H1 (cell line): ENCODE results near the gene CA10. TPM values are rescaled to one million over a fixed set of nuclear protein-coding genes. Genes with fewer than 3 reads are reported as not detected.

Source experiments
- CTCF ChIA-PET: fragments of 300-600 bp; sonication (Branson Sonifier 250); formaldehyde crosslinking; loops from one replicate; lab custom pipeline; 2021; ENCODE audit not compliant: partially characterized antibody; lab: Charles Lee
- POLR2A ChIA-PET: fragments of 300-600 bp; sonication (Branson Sonifier 250); formaldehyde crosslinking; loops from one replicate; lab custom pipeline; 2021; ENCODE audit warnings: inconsistent platforms; ENCODE audit not compliant: partially characterized antibody; lab: Charles Lee
- DNase-seq, 2 experiments: peaks; one replicate each; pipeline versions ENCODE4 v3.0.0 to v3.0.0-alpha.2; 2010 to 2022; ENCODE audit warnings: low spot score in 2 of 2, low read depth in 1 of 2, mixed read lengths in 1 of 2
- FAIRE-seq: peaks from 2 replicates; lab custom pipeline; 2011; peaks lifted over from hg19 to GRCh38; lab: Jason Lieb, UNC
- H2AFZ ChIP-seq: 2 replicates; pipeline ENCODE4 v1.8.1; 2012; ENCODE audit warnings: low read length, inconsistent platforms
- H2AK5ac ChIP-seq: 2 replicates; pipeline ENCODE4 v1.6.1; 2013; ENCODE audit warnings: low read depth, low read length
- H2BK120ac ChIP-seq: replicated peaks from 2 replicates; pipeline ENCODE3; 2013; ENCODE audit warnings: low read depth, low read length, inconsistent platforms
- H2BK12ac ChIP-seq: 2 replicates; pipeline ENCODE4 v1.6.1; 2013; ENCODE audit warnings: low read depth, low read length
- H2BK15ac ChIP-seq: 2 replicates; pipeline ENCODE4 v1.6.1; 2013; ENCODE audit warnings: low read length
- H2BK20ac ChIP-seq: 2 replicates; pipeline ENCODE4 v1.6.1; 2013; ENCODE audit warnings: low read length
- H2BK5ac ChIP-seq: 2 replicates; pipeline ENCODE4 v1.6.1; 2013; ENCODE audit warnings: low read depth, low read length
- H3K14ac ChIP-seq: 2 replicates; pipeline ENCODE4 v1.6.1; 2013; ENCODE audit warnings: inconsistent platforms; ENCODE audit not compliant: insufficient read length
- H3K18ac ChIP-seq: 2 replicates; pipeline ENCODE4 v1.6.1; 2013; ENCODE audit warnings: low read length; ENCODE audit errors: extremely low read depth
- H3K23ac ChIP-seq: 2 replicates; pipeline ENCODE4 v1.6.1; 2013; ENCODE audit warnings: inconsistent platforms; ENCODE audit not compliant: insufficient read length
- H3K23me2 ChIP-seq: 2 replicates; pipeline ENCODE4 v1.6.1; 2013; ENCODE audit warnings: low read depth, low read length
- H3K27ac ChIP-seq: 2 replicates; pipeline ENCODE4 v1.6.1; 2011; ENCODE audit warnings: low read depth, low read length, inconsistent platforms
- H3K27me3 ChIP-seq, 4 experiments: replicated peaks in 1 of 4; 1 replicate in 1 of 4; 2 replicates in 3 of 4; pipeline versions ENCODE4 v1.6.1 to v1.8.1; 2011 to 2013; ENCODE audit warnings: low read length in 3 of 4, mild to moderate bottlenecking in 3 of 4, inconsistent platforms in 2 of 4, mixed read lengths in 2 of 4, moderate library complexity in 1 of 4; ENCODE audit not compliant: control insufficient read depth in 3 of 4, insufficient read depth in 3 of 4; ENCODE audit errors: extremely low read depth in 1 of 4
- H3K36me3 ChIP-seq, 4 experiments: 2 replicates each; pipeline versions ENCODE4 v1.6.1 to v1.8.1; 2011 to 2013; ENCODE audit warnings: mild to moderate bottlenecking in 4 of 4, low read length in 3 of 4, moderate library complexity in 2 of 4, control low read depth in 1 of 4, inconsistent platforms in 1 of 4; ENCODE audit not compliant: insufficient read depth in 4 of 4, control insufficient read depth in 2 of 4
- H3K4ac ChIP-seq: replicated peaks from 2 replicates; pipeline ENCODE3; 2013; ENCODE audit warnings: low read length, low read depth, mixed read lengths, inconsistent platforms; ENCODE audit not compliant: insufficient read length
- H3K4me1 ChIP-seq, 4 experiments: replicated peaks in 1 of 4; 1 replicate in 1 of 4; 2 replicates in 3 of 4; pipeline versions ENCODE4 v1.6.1 to v1.8.1; 2011 to 2013; ENCODE audit warnings: low read length in 3 of 4, inconsistent platforms in 2 of 4, mixed read lengths in 1 of 4; ENCODE audit not compliant: insufficient read depth in 4 of 4, control insufficient read depth in 3 of 4
- H3K4me2 ChIP-seq, 2 experiments: 2 replicates each; pipeline versions ENCODE4 v1.6.1 to v1.8.1; 2011 to 2013; ENCODE audit warnings: low read depth in 2 of 2, low read length in 2 of 2, control low read depth in 1 of 2, inconsistent platforms in 1 of 2, mild to moderate bottlenecking in 1 of 2; ENCODE audit not compliant: insufficient read depth in 1 of 2
- H3K4me3 ChIP-seq, 4 experiments: fragments of 200-600, 300-600 bp in 1 of 4; sonication (generic), shearing (Covaris generic), sonication (Bioruptor Twin) in 1 of 4; 2 replicates each; pipeline versions ENCODE4 v1.5.1 to v1.8.1; 2011 to 2016; ENCODE audit warnings: low read length in 4 of 4, low read depth in 3 of 4, control low read depth in 2 of 4, inconsistent platforms in 2 of 4, mild to moderate bottlenecking in 2 of 4, mixed read lengths in 1 of 4, moderate library complexity in 1 of 4; ENCODE audit not compliant: insufficient read depth in 2 of 4; ENCODE audit errors: extremely low read depth in 1 of 4
- H3K56ac ChIP-seq: replicated peaks from 2 replicates; pipeline ENCODE3; 2013; ENCODE audit warnings: low read depth, mild to moderate bottlenecking, mixed read lengths, low read length, inconsistent platforms; ENCODE audit not compliant: insufficient read length
- H3K79me1 ChIP-seq: 2 replicates; pipeline ENCODE4 v1.6.1; 2013; ENCODE audit warnings: low read depth, low read length, control low read depth
- H3K79me2 ChIP-seq, 2 experiments: 2 replicates each; pipeline versions ENCODE4 v1.6.1 to v1.8.1; 2012 to 2013; ENCODE audit warnings: low read length in 2 of 2, mild to moderate bottlenecking in 2 of 2, inconsistent platforms in 1 of 2; ENCODE audit not compliant: insufficient read depth in 2 of 2, control insufficient read depth in 1 of 2
- H3K9ac ChIP-seq, 4 experiments: replicated peaks in 1 of 4; 1 replicate in 1 of 4; 2 replicates in 3 of 4; pipeline versions ENCODE4 v1.6.1 to v1.8.1; 2011 to 2013; ENCODE audit warnings: low read depth in 3 of 4, low read length in 3 of 4, control low read depth in 2 of 4, mild to moderate bottlenecking in 2 of 4, moderate library complexity in 2 of 4, inconsistent platforms in 1 of 4; ENCODE audit errors: extremely low read depth in 1 of 4
- H3K9me3 ChIP-seq, 2 experiments: 2 replicates each; pipeline versions ENCODE4 v1.6.1 to v1.8.1; 2012 to 2013; ENCODE audit warnings: mild to moderate bottlenecking in 2 of 2, moderate library complexity in 2 of 2, control low read depth in 1 of 2, inconsistent platforms in 1 of 2, low read depth in 1 of 2, low read length in 1 of 2, mixed read lengths in 1 of 2; ENCODE audit not compliant: insufficient read depth in 2 of 2
- H4K20me1 ChIP-seq, 2 experiments: replicated peaks in 1 of 2; 2 replicates each; pipeline versions ENCODE3 to v1.8.1; 2011 to 2013; ENCODE audit warnings: inconsistent platforms in 2 of 2, low read length in 2 of 2, mild to moderate bottlenecking in 1 of 2; ENCODE audit not compliant: insufficient read depth in 2 of 2, control insufficient read depth in 1 of 2
- H4K5ac ChIP-seq: 2 replicates; pipeline ENCODE4 v1.6.1; 2013; ENCODE audit warnings: low read length, low read depth, mixed read lengths, inconsistent platforms; ENCODE audit not compliant: insufficient read length
- H4K8ac ChIP-seq: 2 replicates; pipeline ENCODE4 v1.8.0; 2013; ENCODE audit warnings: mild to moderate bottlenecking, moderate library complexity, low read length, inconsistent platforms; ENCODE audit not compliant: insufficient read depth; ENCODE audit errors: extremely low read depth
- H4K91ac ChIP-seq: replicated peaks from 2 replicates; pipeline ENCODE3; 2013; ENCODE audit warnings: low read length, mixed read lengths, inconsistent platforms; ENCODE audit not compliant: insufficient read length
- ATF2 ChIP-seq: IDR thresholded peaks from 2 replicates; pipeline ENCODE4 v1.6.1; 2012; ENCODE audit warnings: low read length, inconsistent platforms
- BACH1 ChIP-seq: IDR thresholded peaks from 2 replicates; pipeline ENCODE4 v1.6.1; 2012; ENCODE audit warnings: low read length, improper control_type of control experiment
- BCL11A ChIP-seq, 2 experiments: IDR thresholded peaks; one replicate each; pipeline ENCODE4 v1.6.1; 2011; ENCODE audit warnings: low read depth in 2 of 2, low read length in 2 of 2, mild to moderate bottlenecking in 2 of 2
- CTCF ChIP-seq, 3 experiments: IDR thresholded peaks; 1 replicate in 2 of 3; 2 replicates in 1 of 3; pipeline versions ENCODE4 v1.5.1 to v1.6.1; 2011; ENCODE audit warnings: low read length in 3 of 3, mild to moderate bottlenecking in 3 of 3, inconsistent platforms in 2 of 3, low read depth in 1 of 3, moderate library complexity in 1 of 3; ENCODE audit not compliant: insufficient read depth in 1 of 3; ENCODE audit errors: control extremely low read depth in 1 of 3
- HDAC6 ChIP-seq: IDR thresholded peaks from one replicate; pipeline ENCODE4 v1.7.1; 2012; ENCODE audit warnings: low read depth, mild to moderate bottlenecking, inconsistent platforms, low read length, moderate library complexity
- RAD21 ChIP-seq, 2 experiments: IDR thresholded peaks in 1 of 2; conservative IDR thresholded peaks in 1 of 2; 2 replicates each; pipeline ENCODE4 v1.6.1; 2011; ENCODE audit warnings: low read depth in 2 of 2, low read length in 2 of 2, improper control_type of control experiment in 1 of 2, inconsistent platforms in 1 of 2, mild to moderate bottlenecking in 1 of 2, moderate library complexity in 1 of 2
- RFX5 ChIP-seq: IDR thresholded peaks from 2 replicates; pipeline ENCODE4 v1.6.1; 2011; ENCODE audit warnings: low read depth, low read length, improper control_type of control experiment, borderline replicate concordance
- SIRT6 ChIP-seq: IDR thresholded peaks from one replicate; pipeline ENCODE4 v1.7.1; 2012; ENCODE audit warnings: low read length, inconsistent platforms
- YY1 ChIP-seq: IDR thresholded peaks from 2 replicates; pipeline ENCODE4 v1.6.1; 2011; ENCODE audit warnings: low read depth, mild to moderate bottlenecking, low read length
- WGBS, 2 experiments: shearing (Covaris generic) in 1 of 2; methylation state at CpG; one replicate each; pipeline versions ENCODE4 v1.1.6 to v1.1.7; 2013 to 2015; ENCODE audit warnings: low lambda C conversion rate in 2 of 2, mixed read lengths in 2 of 2, inconsistent platforms in 1 of 2, low coverage in 1 of 2, missing lambda C conversion rate in 1 of 2; ENCODE audit not compliant: insufficient replicate concordance in 2 of 2, insufficient coverage in 1 of 2, insufficient read length in 1 of 2; ENCODE audit errors: extremely low coverage in 1 of 2, missing lambda C conversion rate in 1 of 2; 5-methylcytosine and 5-hydroxymethylcytosine counted together
- polyA plus RNA-seq, 7 experiments: library from polyadenylated mRNA; depleted of rRNA in 3 of 7; stranded (reverse) in 5 of 7; unstranded in 2 of 7; fragments of >200 nt in 5 of 7; fragments of 200-250 nt in 2 of 7; gene quantifications; 1 replicate in 5 of 7; 2 replicates in 1 of 7; 4 replicates in 1 of 7; pipeline versions ENCODE4 v1.2.1 to v1.2.3, GENCODE V29; 2011 to 2013; ENCODE audit warnings: missing spikeins in 2 of 7, mixed read lengths in 2 of 7
- total RNA-seq: library from RNA; stranded (reverse); fragmentation: NEBNext Ultra II Directional; extraction: Animal tissue kit (Norgen Biotek cat#: 25700); gene quantifications from 2 replicates; pipeline ENCODE4 v1.2.1, GENCODE V29; 2021

CA10 gene
- total and polyA plus RNA-seq, 2 of the 8 experiments (the other 6 are each of a cell fraction or from before 2014, with no cell fraction given) = 0.60 to 0.63 TPM

- no peaks in the 10 kb centered on the region for H3K36me3 ChIP-seq
- DNase-seq = peak in 1 of 2 experiments; percentile 65
- H2BK120ac ChIP-seq = no peak overlapping the region
- no peak overlapping the region for H2BK20ac ChIP-seq
- H3K9me3 ChIP-seq = no peaks in the 10 kb centered on the region
- no peak overlapping the region for H3K18ac ChIP-seq
- H3K79me1 ChIP-seq = no peaks in the 10 kb centered on the region
- WGBS, 2 experiments = 61% methylated on average over 4 of the region's 4 CpGs; no CpG with 5 or more reads in 1 of the 2 experiments
- H3K56ac ChIP-seq = no peak overlapping the region
- H3K4me3 ChIP-seq = no peak overlapping the region
- no peak overlapping the region for H3K27ac ChIP-seq
- no peak overlapping the region for H2BK5ac ChIP-seq
- H4K8ac ChIP-seq = no peak overlapping the region
- H2AK5ac ChIP-seq = no peak overlapping the region
- no peak overlapping the region for H2BK12ac ChIP-seq
- no peaks in the 10 kb centered on the region for H3K27me3 ChIP-seq
- ChIA-PET CTCF (interaction anchor here (0.6 to 4.0 kb wide), 35 partner anchors 8 to 343 kb away, joined by 3 to 32 read pairs (median 4); no protein-coding TSS in a partner anchor), POLR2A (interaction anchor here (0.8 kb wide), 1 partner anchor 341 kb away, joined by 3 read pairs; no protein-coding TSS in a partner anchor)
- H3K4me2 ChIP-seq = no peak overlapping the region
- H3K4ac ChIP-seq = no peak overlapping the region
- H3K14ac ChIP-seq = no peak overlapping the region
- FAIRE-seq = peak; percentile 98
- H3K4me1 ChIP-seq = peaks cover 0 to 3% (median 1%) of the 10 kb centered on the region in 4 experiments; a peak in 2 of 7 replicates
- H3K9ac ChIP-seq = no peak overlapping the region
- H4K20me1 ChIP-seq = no peaks in the 10 kb centered on the region
- H2AFZ ChIP-seq = no peak overlapping the region
- no peak overlapping the region for H4K91ac ChIP-seq
- H4K5ac ChIP-seq = no peak overlapping the region
- no peaks in the 10 kb centered on the region for H3K79me2 ChIP-seq
- no peak overlapping the region for H3K23ac ChIP-seq
- no peaks in the 10 kb centered on the region for H3K23me2 ChIP-seq
- H2BK15ac ChIP-seq = no peak overlapping the region
- no peak for TF ChIP-seq SIRT6
- no peak for TF ChIP-seq HDAC6
- peak; percentile 92 for TF ChIP-seq ATF2
- TF ChIP-seq BCL11A (IDR thresholded peaks at IDR 0.05; ENCODE audit: low read depth in 2 of 2, low read length in 2 of 2) = no peak
- TF ChIP-seq RFX5 = no peak
- TF ChIP-seq BACH1 = peak; percentile 83
- TF ChIP-seq RAD21 (IDR thresholded peaks at IDR 0.05 in 1 of 2, conservative IDR thresholded peaks at IDR 0.05 in 1 of 2; ENCODE audit: low read depth in 2 of 2, low read length in 2 of 2) = peak; percentile 63 to 73
- TF ChIP-seq YY1 = peak; percentile 37; the same call in 1 of the 2 replicates
- peak; percentile 36 to 85 (median 75) for TF ChIP-seq CTCF (IDR thresholded peaks at IDR 0.05; ENCODE audit: control extremely low read depth in 1 of 3, insufficient read depth in 1 of 3, low read depth in 1 of 3, low read length in 3 of 3)
Observed at GRCh38 chr17:51640108-51640622, 518.3 kb downstream of the CA10 start.
